GM21526 (cell line): ENCODE results near the gene CCDC57.
"Not testable (repeated sequence)": the region's sequence is repeated elsewhere in the genome, so short reads cannot be mapped to it uniquely, and the experiment has no call there.

Experiments
- ATAC-seq: cut with Tn5 transposase; IDR thresholded peaks from one replicate; pipeline ENCODE4 v1.9.1; 2021; ENCODE audit warnings: moderate library complexity; ENCODE audit not compliant: unreplicated experiment, low FRiP score

The CCDC57 gene

DNA sequence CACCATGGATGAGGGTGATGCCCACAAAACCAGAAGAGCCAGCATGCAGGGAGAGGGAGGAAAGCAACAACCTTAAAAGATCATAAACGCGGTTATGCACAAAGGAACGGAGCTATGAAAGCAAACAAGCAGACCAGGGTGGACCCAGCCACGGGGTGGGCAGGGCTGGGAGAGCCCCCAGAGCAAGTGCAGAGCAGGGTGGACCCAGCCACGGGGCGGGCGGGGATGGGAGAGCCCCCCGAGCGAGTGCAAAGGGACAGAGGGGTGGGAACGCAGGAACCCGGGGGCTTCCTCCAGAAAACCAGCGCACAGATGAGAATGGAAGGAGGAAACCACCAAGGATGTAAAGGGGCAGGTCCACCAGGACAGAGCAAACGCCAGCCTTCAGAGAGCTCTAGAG, 33.2 kb downstream of the CCDC57 start:
- no peak for ATAC-seq

- no peak for ATAC-seq
These were observed 34.0 kb downstream of the CCDC57 start for GRCh38 chr17:82178499-82179261.

- no peak for ATAC-seq
These were observed 34.7 kb downstream of the CCDC57 start for GRCh38 chr17:82177761-82178498.

GRCh38 chr17:82177276-82177675, 35.4 kb downstream of the CCDC57 start:
- ATAC-seq, result no peak

GRCh38 chr17:82175951-82176350, 36.7 kb downstream of the CCDC57 start:
- ATAC-seq, result no peak

DNA sequence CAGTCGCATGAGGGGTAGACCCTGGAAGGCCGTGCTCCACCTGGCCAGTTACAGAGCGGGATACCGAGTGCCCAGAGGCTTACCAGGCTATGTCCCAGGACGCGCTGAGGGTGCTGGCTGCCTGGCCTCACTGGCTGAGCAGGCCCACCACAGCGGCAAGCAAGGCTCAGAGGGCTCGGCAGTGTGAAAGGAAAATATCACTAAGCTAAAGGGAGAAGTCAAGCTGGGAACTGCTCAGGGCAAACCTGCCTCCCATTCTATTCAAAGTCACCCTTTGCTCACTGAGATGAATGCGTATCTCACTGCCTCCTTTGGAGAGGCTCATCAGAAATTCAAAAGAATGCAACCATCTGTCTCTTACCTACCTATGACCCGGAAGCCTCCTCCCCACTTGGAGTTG, 37.4 kb downstream of the CCDC57 start:
- no peak for ATAC-seq

DNA sequence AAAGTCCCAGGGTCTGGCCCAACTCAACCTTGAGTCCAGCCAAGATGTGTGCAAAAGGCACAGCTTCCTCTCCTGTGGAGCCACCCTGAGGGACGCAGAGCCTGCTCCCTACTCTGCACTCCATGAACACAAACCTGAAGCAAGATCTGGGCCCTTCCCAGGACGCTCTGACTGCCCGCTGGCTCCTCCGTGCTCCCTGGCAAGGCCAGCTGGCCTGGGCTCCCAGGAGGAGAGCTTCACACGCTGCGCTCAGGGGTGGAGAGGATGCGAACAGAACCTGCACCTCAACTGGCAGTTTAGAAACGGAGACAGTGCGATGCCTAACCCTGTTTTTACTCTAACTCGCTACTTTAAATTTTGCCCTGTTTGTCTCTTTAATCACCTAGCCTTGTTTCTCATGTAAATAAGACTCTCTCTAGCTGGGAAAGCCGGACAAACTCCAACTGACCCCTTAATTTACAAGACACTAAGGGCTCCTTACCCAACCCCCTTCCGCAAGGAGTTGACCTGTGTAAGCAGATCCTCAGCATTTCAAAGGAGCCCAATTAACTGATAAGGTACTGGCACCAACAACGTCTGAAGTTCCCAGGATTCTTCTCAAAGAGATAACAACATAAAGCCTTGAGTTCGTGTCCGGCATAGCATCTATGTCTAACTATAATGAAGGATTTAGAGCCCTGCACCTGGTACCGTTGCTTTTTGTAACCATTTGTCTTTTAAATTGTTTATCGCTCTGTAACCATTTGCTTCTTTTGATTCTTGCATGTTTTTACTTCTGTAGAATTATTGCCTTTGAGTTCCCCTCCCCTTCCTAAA, 38.4 kb downstream of the CCDC57 start:
- not testable (repeated sequence) for ATAC-seq

GRCh38 chr17:82173351-82174041, 39.1 kb downstream of the CCDC57 start:
- ATAC-seq, result no peak

DNA sequence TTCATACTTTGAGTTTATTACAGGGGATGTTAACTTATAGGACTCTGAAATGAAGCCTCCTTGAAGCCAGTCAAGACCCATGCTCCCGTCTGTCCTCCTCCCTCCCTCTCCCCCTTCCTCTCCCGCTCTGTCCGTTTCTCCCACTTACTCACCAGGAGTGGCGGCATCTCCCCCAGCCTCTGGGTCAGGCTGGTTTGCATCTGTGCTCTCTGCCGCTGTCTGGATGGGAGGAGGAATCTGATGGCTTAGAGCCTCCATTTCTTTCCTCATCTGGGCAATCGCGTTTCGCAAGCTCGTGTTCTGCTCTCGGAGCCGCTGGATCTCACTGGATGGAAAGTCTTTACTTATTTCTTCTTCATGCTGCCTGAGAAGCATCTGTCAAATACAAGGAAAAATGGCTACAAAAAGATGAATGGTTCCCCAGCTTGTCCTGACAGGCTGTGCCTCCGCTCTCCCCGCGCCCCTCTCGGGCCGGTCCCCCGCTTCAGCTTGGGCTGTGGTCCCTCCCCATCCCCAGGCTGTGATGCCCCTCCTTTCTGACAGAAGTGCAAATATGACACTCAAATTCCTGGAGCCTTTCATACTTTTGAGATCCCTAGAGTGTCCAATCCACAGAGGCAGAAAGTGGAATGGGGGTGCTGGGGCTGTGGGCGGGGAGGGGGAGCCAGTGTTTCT, 40.0 kb downstream of the CCDC57 start:
- ATAC-seq, result no peak

DNA sequence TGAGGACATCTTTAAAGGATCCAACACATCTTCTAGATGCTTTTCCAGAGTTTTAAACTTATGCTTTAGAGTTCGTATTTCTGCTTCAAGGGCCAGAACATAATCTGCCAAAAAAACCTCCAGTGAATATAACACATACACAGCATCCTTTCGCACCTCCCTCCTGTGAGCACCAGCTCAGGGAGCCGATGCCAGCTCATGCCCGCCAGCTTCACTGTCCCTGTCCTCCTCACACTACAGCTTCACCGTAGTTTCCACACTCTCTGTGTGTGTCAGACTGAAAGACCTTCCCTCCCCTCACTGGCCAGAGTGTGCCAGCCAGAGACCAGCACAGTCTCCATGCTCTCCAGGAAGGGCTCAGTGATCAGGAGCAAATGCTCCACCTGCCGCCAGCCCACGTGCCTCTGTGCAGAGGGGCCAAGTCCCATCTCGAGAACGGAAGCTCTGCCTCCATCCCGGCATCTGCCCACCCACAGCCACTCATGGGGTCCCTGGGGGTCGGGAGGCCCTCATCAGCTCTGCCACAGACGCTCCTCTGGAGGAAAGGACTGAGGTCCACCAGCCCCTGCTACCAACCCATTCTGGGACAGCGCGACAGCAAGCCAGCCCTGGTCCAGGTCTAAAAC, 40.8 kb downstream of the CCDC57 start:
- ATAC-seq, result no peak

GRCh38 chr17:82170412-82170961, 42.2 kb downstream of the CCDC57 start:
- no peak for ATAC-seq

DNA sequence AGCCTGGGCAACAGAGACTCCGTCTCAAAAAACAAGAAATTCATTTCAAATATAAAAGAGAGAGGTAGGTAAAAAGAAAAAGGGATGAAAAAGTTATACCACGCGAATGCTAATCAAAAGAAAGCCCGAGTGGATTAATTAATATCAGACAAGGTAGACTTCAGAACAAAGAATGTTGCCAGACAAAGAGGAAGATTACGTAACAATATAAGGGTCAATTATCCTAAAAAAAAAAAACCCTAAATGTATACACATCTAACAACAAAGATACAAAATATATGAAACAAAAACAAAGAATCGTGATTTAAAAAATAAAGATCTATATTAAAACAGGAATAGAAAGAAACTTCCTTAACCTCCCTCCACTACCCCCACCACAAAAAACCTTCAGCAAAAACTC, 44.1 kb downstream of the CCDC57 start:
- no peak for ATAC-seq

GRCh38 chr17:82167028-82167427, 45.6 kb downstream of the CCDC57 start:
- no peak for ATAC-seq

DNA sequence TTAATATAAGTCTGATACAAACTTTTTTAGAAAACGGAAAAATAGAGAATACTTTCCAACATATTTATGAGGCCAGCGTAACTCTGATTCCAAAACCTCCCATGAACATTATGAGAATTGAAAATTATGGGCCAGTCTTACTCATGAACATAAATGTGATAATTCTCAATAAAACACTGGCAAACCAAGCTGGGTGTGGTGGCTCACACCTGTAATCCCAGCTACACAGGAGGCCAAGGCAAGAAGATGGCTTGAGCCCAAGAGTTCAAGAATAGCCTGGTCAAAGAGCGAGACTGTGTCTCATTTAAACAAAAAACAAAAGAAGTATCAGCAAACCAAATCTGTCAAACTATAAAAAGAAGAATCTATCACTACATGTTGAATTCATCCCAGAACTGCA, 47.8 kb downstream of the CCDC57 start:
- no peak for ATAC-seq

DNA sequence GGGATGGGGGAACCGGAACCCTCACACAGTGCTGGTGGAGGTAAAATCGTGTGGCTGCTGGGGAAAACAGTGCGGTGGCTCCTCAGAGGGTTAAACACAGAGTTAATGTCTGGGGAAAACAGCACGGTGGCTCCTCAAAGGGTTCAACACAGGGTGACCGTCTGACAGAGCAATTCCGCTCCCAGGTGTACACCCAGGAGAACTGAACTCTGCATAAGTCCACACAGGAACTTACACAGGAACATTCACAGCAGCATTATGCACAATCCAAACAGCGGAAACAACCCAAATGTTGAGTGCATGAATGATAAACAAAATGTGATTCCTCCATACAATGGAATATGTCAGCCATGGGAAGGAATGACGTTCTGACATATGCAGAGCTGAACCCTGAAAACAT, 51.4 kb downstream of the CCDC57 start:
- ATAC-seq, result no peak

- ATAC-seq, result no peak
These were observed 52.6 kb downstream of the CCDC57 start for GRCh38 chr17:82160075-82160474.

GRCh38 chr17:82158825-82159224, 53.8 kb downstream of the CCDC57 start:
- ATAC-seq, result no peak

DNA sequence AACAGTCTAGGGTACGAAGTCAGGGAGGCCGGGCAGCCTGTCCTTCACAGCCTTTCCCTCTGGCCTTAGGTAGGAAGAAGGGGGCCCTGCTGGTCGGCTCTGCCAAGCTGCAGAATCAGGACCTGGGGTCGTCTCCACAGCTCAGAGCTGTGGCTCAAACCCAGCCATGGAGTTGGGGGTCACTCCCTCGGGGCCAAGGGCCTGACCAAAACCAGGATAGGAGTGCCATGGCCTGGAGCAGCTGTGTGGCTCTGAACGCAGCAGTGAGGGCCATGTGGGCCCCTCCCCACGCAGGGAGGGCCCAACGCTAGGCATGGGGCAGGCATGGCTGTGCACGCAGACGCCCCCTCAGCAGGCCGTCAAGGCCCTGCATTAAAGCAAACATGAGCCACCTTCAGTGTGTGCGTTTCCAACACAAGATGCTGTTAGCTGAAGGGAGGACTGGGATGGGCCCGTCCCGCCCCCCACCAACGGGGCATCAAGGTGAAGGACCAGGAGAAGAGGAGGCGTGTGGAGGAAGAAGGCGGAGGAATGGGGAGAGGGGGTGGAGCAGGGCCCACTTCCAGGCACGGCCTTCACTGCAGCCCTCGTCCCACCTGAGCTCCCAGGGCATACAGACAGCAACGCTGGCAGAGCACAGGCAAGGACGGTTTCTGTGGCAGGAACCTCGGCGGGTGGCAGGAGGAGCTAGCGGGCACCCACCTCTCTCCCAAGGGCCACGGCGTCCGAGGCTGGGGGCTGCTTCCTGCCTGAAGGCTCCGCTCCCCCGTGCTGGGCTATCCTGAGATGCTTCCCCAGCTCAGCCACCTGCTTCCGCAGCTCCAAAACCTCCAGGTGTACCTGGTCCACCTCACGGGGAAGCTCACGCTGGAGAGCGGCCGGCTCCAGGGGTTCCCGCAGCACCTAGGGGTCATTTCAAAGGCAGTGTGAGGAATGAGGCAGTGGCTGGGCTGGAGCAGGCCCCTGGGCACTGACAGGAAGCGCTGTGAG, 55.3 kb downstream of the CCDC57 start:
- no peak for ATAC-seq
